Activated naive CD4-positive, alpha-beta T cell treated with anti-CD3 and anti-CD28 coated beads, Interleukin-2, amount 10 ng/mL, durations not matched to agents 7 days and 5 days (primary cell): ENCODE results near the gene FTCD.

Experiments
- CTCF ChIA-PET: fragments of 350-600 bp; sonication (Branson Sonifier 250); formaldehyde crosslinking; loops from one replicate; lab custom pipeline; 2021; ENCODE audit warnings: antibody characterized with exemption; lab: Charles Lee
- DNase-seq: peaks from one replicate; pipeline ENCODE4 v3.0.0-alpha.2; 2020
- H3K27ac Mint-ChIP-seq: one replicate; pipeline ENCODE4 v1.8.0; 2021; ENCODE audit warnings: mild to moderate bottlenecking, moderate library complexity, mixed read lengths
- H3K27me3 Mint-ChIP-seq: one replicate; pipeline ENCODE4 v1.8.0; 2021; ENCODE audit warnings: mild to moderate bottlenecking, mixed read lengths
- H3K36me3 Mint-ChIP-seq: one replicate; pipeline ENCODE4 v1.8.0; 2021; ENCODE audit warnings: mixed read lengths
- H3K4me1 Mint-ChIP-seq: one replicate; pipeline ENCODE4 v1.8.0; 2021; ENCODE audit warnings: mixed read lengths
- H3K4me3 Mint-ChIP-seq: one replicate; pipeline ENCODE4 v1.8.0; 2021; ENCODE audit warnings: mild to moderate bottlenecking, moderate library complexity, mixed read lengths
- H3K9me3 Mint-ChIP-seq: one replicate; pipeline ENCODE4 v1.8.0; 2021; ENCODE audit warnings: mixed read lengths

FTCD gene

DNA sequence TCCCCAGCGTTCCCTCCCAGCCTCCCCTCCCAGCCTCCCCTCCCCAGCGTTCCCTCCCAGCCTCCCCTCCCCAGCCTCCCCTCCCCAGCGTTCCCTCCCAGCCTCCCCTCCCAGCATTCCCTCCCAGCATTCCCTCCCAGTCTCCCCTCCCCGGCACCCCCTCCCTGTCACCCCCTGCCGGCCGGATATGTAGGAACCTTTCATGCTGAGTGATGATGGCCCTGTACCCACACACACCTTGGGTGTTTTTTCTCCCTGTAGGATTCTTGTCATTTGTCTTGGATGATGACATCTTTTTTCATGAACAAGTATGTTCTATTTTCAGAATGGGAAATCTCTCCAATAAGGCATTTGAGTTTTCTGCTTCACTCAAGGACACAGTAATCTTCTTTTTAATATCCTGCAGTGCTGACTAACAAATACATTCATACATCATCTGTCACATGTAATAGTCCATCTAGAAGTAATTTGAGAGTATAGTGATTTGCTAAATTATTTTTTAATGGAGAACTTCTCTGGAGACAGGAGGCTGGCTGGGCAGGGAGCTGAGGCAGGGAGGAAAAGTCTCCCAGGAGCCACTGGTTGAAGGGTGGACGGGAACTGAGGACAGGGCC is 19.5 kb downstream of the FTCD start:
- Mint-ChIP-seq H3K27me3 (peaks cover 13% of the 10 kb centered on the region), H3K36me3 (no peaks in the 10 kb centered on the region), H3K4me3 (no peak overlapping the region), H3K9me3 (no peaks in the 10 kb centered on the region), H3K27ac (no peak overlapping the region), H3K4me1 (no peaks in the 10 kb centered on the region)
- CTCF ChIA-PET, result no interaction called here
- DNase-seq, result no peak

DNA sequence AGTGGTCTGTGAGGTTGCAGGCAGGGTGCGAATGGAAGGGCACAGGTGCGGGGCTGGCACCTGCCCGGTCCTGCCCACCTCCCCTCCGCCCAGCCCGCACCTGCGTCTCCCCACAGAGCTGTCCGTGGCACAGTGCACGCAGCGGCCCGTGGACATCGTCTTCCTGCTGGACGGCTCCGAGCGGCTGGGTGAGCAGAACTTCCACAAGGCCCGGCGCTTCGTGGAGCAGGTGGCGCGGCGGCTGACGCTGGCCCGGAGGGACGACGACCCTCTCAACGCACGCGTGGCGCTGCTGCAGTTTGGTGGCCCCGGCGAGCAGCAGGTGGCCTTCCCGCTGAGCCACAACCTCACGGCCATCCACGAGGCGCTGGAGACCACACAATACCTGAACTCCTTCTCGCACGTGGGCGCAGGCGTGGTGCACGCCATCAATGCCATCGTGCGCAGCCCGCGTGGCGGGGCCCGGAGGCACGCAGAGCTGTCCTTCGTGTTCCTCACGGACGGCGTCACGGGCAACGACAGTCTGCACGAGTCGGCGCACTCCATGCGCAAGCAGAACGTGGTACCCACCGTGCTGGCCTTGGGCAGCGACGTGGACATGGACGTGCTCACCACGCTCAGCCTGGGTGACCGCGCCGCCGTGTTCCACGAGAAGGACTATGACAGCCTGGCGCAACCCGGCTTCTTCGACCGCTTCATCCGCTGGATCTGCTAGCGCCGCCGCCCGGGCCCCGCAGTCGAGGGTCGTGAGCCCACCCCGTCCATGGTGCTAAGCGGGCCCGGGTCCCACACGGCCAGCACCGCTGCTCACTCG is 23.3 kb downstream of the FTCD start:
- H3K27me3 Mint-ChIP-seq, result no peaks in the 10 kb centered on the region
- H3K36me3 Mint-ChIP-seq, result no peaks in the 10 kb centered on the region
- H3K4me3 Mint-ChIP-seq, result no peak overlapping the region
- no peak for DNase-seq
- CTCF ChIA-PET, result no interaction called here
- no peaks in the 10 kb centered on the region for H3K9me3 Mint-ChIP-seq
- no peaks in the 10 kb centered on the region for H3K4me1 Mint-ChIP-seq
- no peak overlapping the region for H3K27ac Mint-ChIP-seq

DNA sequence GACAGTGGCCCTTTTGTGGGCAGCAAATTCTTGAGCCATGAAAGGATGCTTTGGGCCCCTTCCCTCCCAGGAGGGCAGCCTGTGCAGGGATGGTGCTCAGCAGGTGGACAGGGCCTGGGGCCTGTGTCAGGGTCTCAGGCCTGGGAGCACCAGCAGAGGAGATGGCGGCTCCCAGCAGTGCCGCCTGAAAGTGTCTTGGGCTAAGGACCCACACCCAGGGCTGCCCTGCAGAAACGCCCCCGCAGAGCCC is 23.9 kb downstream of the FTCD start:
- CTCF ChIA-PET, result no interaction called here
- DNase-seq, result no peak
- H3K4me3 Mint-ChIP-seq, result no peak overlapping the region
- no peak overlapping the region for H3K27ac Mint-ChIP-seq
- H3K9me3 Mint-ChIP-seq, result no peaks in the 10 kb centered on the region
- H3K36me3 Mint-ChIP-seq, result no peaks in the 10 kb centered on the region
- no peaks in the 10 kb centered on the region for H3K27me3 Mint-ChIP-seq
- H3K4me1 Mint-ChIP-seq, result no peaks in the 10 kb centered on the region

DNA sequence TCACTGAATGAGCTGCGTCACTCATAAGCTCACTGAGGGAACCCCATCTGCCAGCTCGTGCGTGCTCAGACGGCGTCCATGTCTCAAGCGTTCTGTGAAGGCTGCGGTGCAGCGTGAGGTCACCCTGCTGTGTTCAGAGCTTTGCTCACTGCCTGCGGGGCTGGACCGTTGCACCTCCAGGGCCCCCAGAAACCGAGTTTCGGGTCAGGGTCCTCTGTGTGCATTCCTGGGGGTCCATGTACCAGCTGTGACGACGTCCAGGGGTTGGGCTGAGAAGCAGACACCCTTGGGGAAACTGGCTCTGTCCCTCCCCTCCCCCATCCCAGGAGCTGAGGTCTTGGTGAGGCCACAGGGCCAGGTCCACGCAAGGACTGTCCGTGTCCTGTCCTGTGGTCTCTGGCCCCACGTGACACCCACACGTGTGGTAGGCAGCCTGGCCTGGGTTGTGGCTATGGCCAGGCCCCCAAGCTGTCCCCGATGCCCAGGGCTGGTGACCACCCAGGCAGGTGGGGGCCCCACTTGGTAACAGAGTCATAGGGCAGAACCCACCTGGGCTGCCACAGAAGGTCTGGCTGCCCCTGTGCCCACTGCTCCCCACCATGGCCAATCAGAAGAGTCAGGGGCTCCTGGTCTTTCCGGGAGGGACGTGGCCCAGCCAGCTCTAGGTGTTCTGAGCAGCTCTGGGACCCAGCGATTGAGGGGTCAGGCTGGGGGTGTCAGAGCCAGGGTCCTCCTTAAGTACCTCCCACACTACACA is 24.4 kb downstream of the FTCD start:
- no peak for DNase-seq
- Mint-ChIP-seq H3K4me3 (no peak overlapping the region), H3K9me3 (no peaks in the 10 kb centered on the region), H3K36me3 (no peaks in the 10 kb centered on the region), H3K27me3 (no peaks in the 10 kb centered on the region), H3K4me1 (no peaks in the 10 kb centered on the region), H3K27ac (no peak overlapping the region)
- CTCF ChIA-PET, result interaction anchor here (0.7 to 1.2 kb wide), 2 partner anchors 12 to 13 kb away, joined by 3 read pairs; no protein-coding TSS in a partner anchor

DNA sequence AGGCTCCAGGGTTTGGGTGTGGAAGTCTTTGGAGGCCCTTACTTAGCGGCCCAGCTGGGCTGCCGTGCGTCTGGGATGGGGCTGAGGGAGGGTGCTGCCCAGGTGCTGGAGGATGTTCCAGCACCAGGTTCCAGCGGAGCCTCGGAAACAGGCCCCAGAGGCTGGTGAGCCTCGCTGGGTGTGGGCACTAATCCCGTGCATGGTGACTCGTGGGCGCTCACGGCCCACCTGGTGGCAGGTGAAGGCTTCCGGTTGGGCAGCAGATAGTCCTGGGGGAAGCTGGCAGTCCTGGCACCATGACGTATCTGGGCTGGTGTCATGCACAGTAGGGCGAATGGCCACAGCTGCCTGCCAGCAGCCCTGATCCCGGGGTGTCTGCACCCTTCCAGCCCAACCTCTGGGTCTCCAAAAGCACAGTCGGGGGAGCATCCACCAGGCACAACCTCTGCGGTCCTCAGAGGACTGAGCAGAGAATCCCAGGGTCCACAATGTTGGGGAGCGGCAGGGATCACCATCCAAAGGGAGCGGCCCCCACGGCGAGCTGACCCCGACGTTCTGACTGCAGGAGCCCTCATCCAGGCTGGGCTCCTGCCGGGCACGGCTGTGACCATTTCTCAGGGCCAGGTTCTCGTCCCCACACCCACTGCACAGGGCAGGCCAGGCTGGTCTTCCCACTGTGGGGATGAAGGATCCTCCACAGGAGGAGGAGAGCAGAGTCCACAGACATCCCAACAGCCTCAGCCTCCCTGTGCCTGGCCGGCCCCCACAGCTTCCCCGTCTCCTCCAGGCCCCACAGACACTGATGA is 25.3 kb downstream of the FTCD start:
- no peaks in the 10 kb centered on the region for H3K9me3 Mint-ChIP-seq
- H3K4me1 Mint-ChIP-seq, result no peaks in the 10 kb centered on the region
- H3K27me3 Mint-ChIP-seq, result no peaks in the 10 kb centered on the region
- CTCF ChIA-PET, result interaction anchor here (0.7 to 1.2 kb wide), 2 partner anchors 13 to 14 kb away, joined by 3 read pairs; no protein-coding TSS in a partner anchor
- H3K4me3 Mint-ChIP-seq, result no peak overlapping the region
- H3K36me3 Mint-ChIP-seq, result no peaks in the 10 kb centered on the region
- no peak overlapping the region for H3K27ac Mint-ChIP-seq
- DNase-seq, result no peak

GRCh38 chr21:46128933-46129571 is 26.3 kb downstream of the FTCD start:
- no peaks in the 10 kb centered on the region for H3K36me3 Mint-ChIP-seq
- CTCF ChIA-PET, result no interaction called here

GRCh38 chr21:46128106-46128932 is 27.1 kb downstream of the FTCD start:
- Mint-ChIP-seq H3K4me1 (no peaks in the 10 kb centered on the region), H3K27ac (peak overlapping the region; percentile 55), H3K36me3 (no peaks in the 10 kb centered on the region), H3K4me3 (no peak overlapping the region), H3K9me3 (no peaks in the 10 kb centered on the region), H3K27me3 (no peaks in the 10 kb centered on the region)
- CTCF ChIA-PET, result no interaction called here
- no peak for DNase-seq

More at GRCh38 chr21:46128933-46129571, 26.3 kb downstream of the FTCD start:
- Mint-ChIP-seq H3K27me3 (no peaks in the 10 kb centered on the region), H3K4me1 (no peaks in the 10 kb centered on the region), H3K9me3 (no peaks in the 10 kb centered on the region), H3K27ac (no peak overlapping the region), H3K4me3 (no peak overlapping the region)
- DNase-seq, result no peak

- DNase-seq, result no peak
- H3K27me3 Mint-ChIP-seq, result no peaks in the 10 kb centered on the region
- no peak overlapping the region for H3K4me3 Mint-ChIP-seq
- no peaks in the 10 kb centered on the region for H3K36me3 Mint-ChIP-seq
- CTCF ChIA-PET, result interaction anchor here (1.1 kb wide), 1 partner anchor 16 kb away, joined by 3 read pairs; no protein-coding TSS in a partner anchor
- H3K4me1 Mint-ChIP-seq, result no peaks in the 10 kb centered on the region
- no peak overlapping the region for H3K27ac Mint-ChIP-seq
- H3K9me3 Mint-ChIP-seq, result no peaks in the 10 kb centered on the region
Observed at GRCh38 chr21:46127239-46128105, 27.9 kb downstream of the FTCD start.

- Mint-ChIP-seq H3K4me1 (no peaks in the 10 kb centered on the region), H3K27me3 (no peaks in the 10 kb centered on the region), H3K4me3 (no peak overlapping the region), H3K9me3 (no peaks in the 10 kb centered on the region), H3K27ac (no peak overlapping the region), H3K36me3 (no peaks in the 10 kb centered on the region)
- peak; percentile 11 for DNase-seq
- CTCF ChIA-PET, result interaction anchor here (1.1 kb wide), 1 partner anchor 17 kb away, joined by 3 read pairs; no protein-coding TSS in a partner anchor
Observed at GRCh38 chr21:46126309-46127238, 28.8 kb downstream of the FTCD start.

GRCh38 chr21:46125846-46126301 is 29.5 kb downstream of the FTCD start:
- Mint-ChIP-seq H3K9me3 (no peaks in the 10 kb centered on the region), H3K27ac (no peak overlapping the region), H3K36me3 (no peaks in the 10 kb centered on the region), H3K27me3 (no peaks in the 10 kb centered on the region), H3K4me1 (no peaks in the 10 kb centered on the region), H3K4me3 (no peak overlapping the region)
- DNase-seq, result peak; percentile 11
- CTCF ChIA-PET, result no interaction called here

DNA sequence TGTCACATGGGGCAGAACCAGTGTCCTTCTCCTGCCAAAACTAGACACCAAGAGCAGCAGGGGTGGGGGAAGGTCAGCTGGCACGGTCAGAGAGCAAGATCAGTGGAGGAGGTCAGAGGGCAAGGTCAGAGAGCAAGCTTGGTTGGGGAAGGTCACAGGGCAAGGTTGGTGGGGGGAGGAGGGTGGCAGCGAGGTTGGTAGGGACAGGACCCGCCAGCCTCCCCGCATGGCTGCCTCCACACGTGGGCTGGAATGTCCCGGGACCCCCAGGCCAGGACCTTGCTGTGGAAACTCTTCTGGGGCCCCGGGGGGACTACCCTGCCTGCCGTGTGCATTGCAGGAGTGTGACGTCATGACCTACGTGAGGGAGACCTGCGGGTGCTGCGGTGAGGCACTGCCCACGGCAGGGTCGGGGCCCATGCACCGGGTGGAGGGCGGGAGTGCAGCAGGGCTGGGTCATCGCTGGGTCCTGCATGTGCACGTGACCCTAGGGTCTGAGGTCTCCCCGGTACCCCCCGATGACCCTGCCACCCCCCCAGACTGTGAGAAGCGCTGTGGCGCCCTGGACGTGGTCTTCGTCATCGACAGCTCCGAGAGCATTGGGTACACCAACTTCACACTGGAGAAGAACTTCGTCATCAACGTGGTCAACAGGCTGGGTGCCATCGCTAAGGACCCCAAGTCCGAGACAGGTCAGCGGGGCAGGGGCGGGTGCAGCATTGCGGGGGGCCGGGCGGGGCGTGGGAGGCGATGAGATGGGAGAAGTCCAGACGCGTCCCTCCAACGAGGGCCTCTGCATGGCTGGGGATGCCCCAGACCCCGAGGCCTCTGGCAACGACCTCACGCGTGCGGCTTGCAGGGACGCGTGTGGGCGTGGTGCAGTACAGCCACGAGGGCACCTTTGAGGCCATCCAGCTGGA is 30.2 kb downstream of the FTCD start:
- CTCF ChIA-PET, result no interaction called here

More for the DNA sequence above, 30.2 kb downstream of the FTCD start:
- H3K27ac Mint-ChIP-seq, result peak overlapping the region; percentile 45
- no peaks in the 10 kb centered on the region for H3K27me3 Mint-ChIP-seq
- no peak overlapping the region for H3K4me3 Mint-ChIP-seq
- H3K9me3 Mint-ChIP-seq, result no peaks in the 10 kb centered on the region
- no peaks in the 10 kb centered on the region for H3K4me1 Mint-ChIP-seq
- no peaks in the 10 kb centered on the region for H3K36me3 Mint-ChIP-seq
- peak; percentile 5 for DNase-seq
